BLaER1 treated with 17β-estradiol and CSF1 and Interleukin-3, amounts not matched to agents 10 nM and 100 nM (cell line): ENCODE data around the gene MYOZ3.

Experiments
- H3K27ac ChIP-seq, 11 experiments: shearing (Covaris generic); formaldehyde crosslinking; 2 replicates each; pipeline ENCODE4 v1.8.1; 2022
- H3K27me3 ChIP-seq, 11 experiments: shearing (Covaris generic); formaldehyde crosslinking; 2 replicates each; pipeline ENCODE4 v1.8.1; 2022
- H3K36me3 ChIP-seq, 11 experiments: shearing (Covaris generic); formaldehyde crosslinking; 2 replicates each; pipeline ENCODE4 v1.8.1; 2022
- H3K4me1 ChIP-seq, 10 experiments: shearing (Covaris generic); formaldehyde crosslinking; 2 replicates each; pipeline ENCODE4 v1.8.1; 2022
- H3K4me2 ChIP-seq, 11 experiments: shearing (Covaris generic); formaldehyde crosslinking; 2 replicates each; pipeline ENCODE4 v1.8.1; 2022
- H3K4me3 ChIP-seq, 10 experiments: shearing (Covaris generic); formaldehyde crosslinking; 2 replicates each; pipeline ENCODE4 v1.8.1; 2022
- H3K9ac ChIP-seq, 11 experiments: shearing (Covaris generic); formaldehyde crosslinking; 2 replicates each; pipeline ENCODE4 v1.8.1; 2022
- H3K9me3 ChIP-seq, 11 experiments: shearing (Covaris generic); formaldehyde crosslinking; replicated peaks in 1 of 11; 2 replicates each; pipeline ENCODE4 v1.8.1; 2022
- H4K20me1 ChIP-seq, 11 experiments: shearing (Covaris generic); formaldehyde crosslinking; 2 replicates each; pipeline ENCODE4 v1.8.1; 2022
- Cebpa-rat ChIP-seq, 11 experiments: shearing (Covaris generic); IDR thresholded peaks; 2 replicates each; pipeline ENCODE4 v1.8.1; 2022

The MYOZ3 gene

GRCh38 chr5:150662731-150663516, 1.9 kb downstream of the MYOZ3 start:
- H3K4me1 ChIP-seq: peaks cover 0 to 5% (median 0%) of the 10 kb centered on the region in 10 experiments; a peak in 2 of 20 replicates
- H3K27me3 ChIP-seq: no peaks in the 10 kb centered on the region
- no peak overlapping the region for H3K9ac ChIP-seq
- H3K36me3 ChIP-seq: no peaks in the 10 kb centered on the region
- H3K27ac ChIP-seq: no peak overlapping the region
- H3K4me3 ChIP-seq: no peak overlapping the region
- H4K20me1 ChIP-seq: no peaks in the 10 kb centered on the region; a peak in 1 of 22 replicates
- no peak overlapping the region for H3K4me2 ChIP-seq
- no peaks in the 10 kb centered on the region for H3K9me3 ChIP-seq
- TF ChIP-seq Cebpa-rat (IDR thresholded peaks at IDR 0.05): no peak

DNA sequence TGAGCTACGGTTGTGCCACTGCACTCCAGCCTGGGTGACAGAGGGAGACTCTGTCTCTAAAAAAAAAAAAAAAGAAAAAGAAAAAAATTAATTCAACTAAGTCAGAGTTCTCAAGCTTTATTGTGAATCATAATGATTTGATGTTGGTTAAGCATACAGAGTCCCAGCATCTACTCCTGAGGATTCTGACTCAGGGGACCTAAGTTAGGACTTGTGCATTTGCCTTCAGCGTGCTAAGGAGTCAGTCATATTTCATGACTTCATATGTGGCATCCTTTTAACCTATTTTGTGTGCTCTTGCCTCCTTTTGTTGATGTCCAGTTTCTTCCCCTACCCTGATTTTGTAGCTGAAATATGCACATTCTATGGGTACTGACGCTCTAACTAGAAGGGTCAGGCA, 2.9 kb downstream of the MYOZ3 start:
- no peak overlapping the region for H3K4me2 ChIP-seq
- no peaks in the 10 kb centered on the region for H3K27me3 ChIP-seq
- H4K20me1 ChIP-seq: no peaks in the 10 kb centered on the region; a peak in 1 of 22 replicates
- no peaks in the 10 kb centered on the region for H3K36me3 ChIP-seq
- no peaks in the 10 kb centered on the region for H3K9me3 ChIP-seq
- peaks cover 0 to 5% (median 0%) of the 10 kb centered on the region in 10 experiments; a peak in 2 of 20 replicates for H3K4me1 ChIP-seq
- H3K4me3 ChIP-seq: no peak overlapping the region
- no peak overlapping the region for H3K27ac ChIP-seq
- no peak overlapping the region for H3K9ac ChIP-seq
- no peak for TF ChIP-seq Cebpa-rat (IDR thresholded peaks at IDR 0.05)

GRCh38 chr5:150665044-150665443, 4.0 kb downstream of the MYOZ3 start:
- no peak overlapping the region for H3K4me3 ChIP-seq
- H3K4me1 ChIP-seq: peaks cover 0 to 5% (median 0%) of the 10 kb centered on the region in 10 experiments; a peak in 2 of 20 replicates
- no peak overlapping the region for H3K27ac ChIP-seq
- no peaks in the 10 kb centered on the region for H3K36me3 ChIP-seq
- peaks cover 0 to 3% (median 2%) of the 10 kb centered on the region in 11 experiments; a peak in 11 of 22 replicates for H3K27me3 ChIP-seq
- no peak overlapping the region for H3K9ac ChIP-seq
- H3K9me3 ChIP-seq: no peaks in the 10 kb centered on the region
- H4K20me1 ChIP-seq: no peaks in the 10 kb centered on the region; a peak in 1 of 22 replicates
- H3K4me2 ChIP-seq: no peak overlapping the region
- no peak for TF ChIP-seq Cebpa-rat (IDR thresholded peaks at IDR 0.05)

GRCh38 chr5:150670275-150670947, 9.4 kb downstream of the MYOZ3 start:
- 0 out of 22 replicates have a peak, but pooled peaks cover 0 to 7% (median 0%) of the 10 kb centered on the region in 11 experiments for H4K20me1 ChIP-seq
- no peak for TF ChIP-seq Cebpa-rat (IDR thresholded peaks at IDR 0.05)
- no peak overlapping the region for H3K9ac ChIP-seq
- H3K4me1 ChIP-seq: peaks cover 17 to 34% (median 23%) of the 10 kb centered on the region in 10 experiments
- H3K4me2 ChIP-seq: no peak overlapping the region
- peaks cover 23 to 35% (median 29%) of the 10 kb centered on the region in 11 experiments for H3K27me3 ChIP-seq
- H3K27ac ChIP-seq: no peak overlapping the region
- no peaks in the 10 kb centered on the region for H3K9me3 ChIP-seq
- no peak overlapping the region for H3K4me3 ChIP-seq
- H3K36me3 ChIP-seq: no peaks in the 10 kb centered on the region

GRCh38 chr5:150670948-150671310, 9.9 kb downstream of the MYOZ3 start:
- no peaks in the 10 kb centered on the region for H3K36me3 ChIP-seq
- H3K4me2 ChIP-seq: peak overlapping the region in 9 of 11 experiments; percentile 95 to 100 (median 99); a peak in 14 of 22 replicates
- no peak overlapping the region for H3K9ac ChIP-seq
- no peaks in the 10 kb centered on the region for H3K9me3 ChIP-seq
- H3K4me3 ChIP-seq: no peak overlapping the region
- 0 out of 22 replicates have a peak, but pooled peaks cover 0 to 7% (median 0%) of the 10 kb centered on the region in 11 experiments for H4K20me1 ChIP-seq
- peaks cover 17 to 34% (median 23%) of the 10 kb centered on the region in 10 experiments for H3K4me1 ChIP-seq
- peaks cover 23 to 35% (median 29%) of the 10 kb centered on the region in 11 experiments for H3K27me3 ChIP-seq
- H3K27ac ChIP-seq: no peak overlapping the region
- no peak for TF ChIP-seq Cebpa-rat (IDR thresholded peaks at IDR 0.05)

DNA sequence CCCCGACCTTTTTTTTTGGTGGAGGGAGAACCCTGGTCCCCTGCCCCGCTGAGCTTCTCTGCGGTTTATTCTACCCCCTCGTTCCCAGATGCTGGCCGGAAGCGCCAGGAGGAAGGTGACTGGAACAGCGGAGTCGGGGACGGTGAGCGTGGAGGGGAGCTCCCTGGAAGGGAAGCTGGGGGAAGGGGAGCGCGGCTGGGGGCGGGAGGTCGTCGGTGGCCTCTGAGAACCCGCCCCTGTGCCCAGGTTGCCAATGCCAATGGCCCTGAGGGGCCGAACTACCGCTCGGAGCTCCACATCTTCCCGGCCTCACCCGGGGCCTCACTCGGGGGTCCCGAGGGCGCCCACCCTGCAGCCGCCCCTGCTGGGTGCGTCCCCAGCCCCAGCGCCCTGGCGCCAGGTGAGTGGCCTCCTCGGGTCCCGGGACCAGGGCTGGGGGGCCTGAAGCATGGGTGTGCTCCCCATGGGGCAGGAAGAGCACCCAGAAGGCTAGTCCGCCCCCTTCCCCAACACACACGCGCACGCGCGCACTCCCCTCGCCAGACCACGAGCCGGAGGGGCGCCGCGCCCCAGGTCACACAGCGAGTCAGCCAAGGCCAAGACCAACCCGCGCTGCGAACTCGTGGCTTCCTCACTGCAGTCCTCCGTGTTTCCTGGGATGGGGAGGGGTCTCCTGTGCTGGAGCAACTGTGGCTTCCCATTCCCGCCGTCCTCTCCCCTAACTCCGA, 10.6 kb downstream of the MYOZ3 start:
- Histone ChIP-seq H3K4me2 (peak overlapping the region; percentile 95 to 100 (median 99)), H4K20me1 (0 out of 22 replicates have a peak, but pooled peaks cover 0 to 7% (median 0%) of the 10 kb centered on the region in 11 experiments), H3K9ac (peak overlapping the region; percentile 56 to 74 (median 71); a peak in 21 of 22 replicates), H3K27ac (peak overlapping the region in 9 of 11 experiments; percentile 27 to 69 (median 59); a peak in 16 of 22 replicates), H3K4me3 (peak overlapping the region; percentile 49 to 73 (median 63)), H3K36me3 (peaks cover 0 to 2% (median 0%) of the 10 kb centered on the region in 11 experiments; a peak in 1 of 22 replicates), H3K4me1 (peaks cover 17 to 34% (median 23%) of the 10 kb centered on the region in 10 experiments), H3K9me3 (no peaks in the 10 kb centered on the region), H3K27me3 (peaks cover 23 to 35% (median 29%) of the 10 kb centered on the region in 11 experiments)
- no peak for TF ChIP-seq Cebpa-rat (IDR thresholded peaks at IDR 0.05)

- Histone ChIP-seq H3K4me2 (peak overlapping the region; percentile 95 to 100 (median 99)), H4K20me1 (0 out of 22 replicates have a peak, but pooled peaks cover 0 to 7% (median 0%) of the 10 kb centered on the region in 11 experiments), H3K36me3 (peaks cover 0 to 5% (median 0%) of the 10 kb centered on the region in 11 experiments; a peak in 1 of 22 replicates), H3K9me3 (no peaks in the 10 kb centered on the region), H3K27me3 (peaks cover 23 to 35% (median 29%) of the 10 kb centered on the region in 11 experiments), H3K4me3 (peak overlapping the region; percentile 49 to 73 (median 63)), H3K4me1 (peaks cover 17 to 31% (median 23%) of the 10 kb centered on the region in 10 experiments), H3K27ac (peak overlapping the region in 8 of 11 experiments; percentile 43 to 69 (median 59); a peak in 13 of 22 replicates), H3K9ac (peak overlapping the region; percentile 56 to 74 (median 71); a peak in 21 of 22 replicates)
- TF ChIP-seq Cebpa-rat (IDR thresholded peaks at IDR 0.05): no peak
Observed at GRCh38 chr5:150672237-150672883, 11.3 kb downstream of the MYOZ3 start.

GRCh38 chr5:150672884-150673275, 11.8 kb downstream of the MYOZ3 start:
- H3K9me3 ChIP-seq: no peaks in the 10 kb centered on the region
- H3K9ac ChIP-seq: peak overlapping the region in 9 of 11 experiments; percentile 56 to 74 (median 72); a peak in 16 of 22 replicates
- 0 out of 22 replicates have a peak, but pooled peaks cover 0 to 7% (median 0%) of the 10 kb centered on the region in 11 experiments for H4K20me1 ChIP-seq
- H3K4me1 ChIP-seq: peaks cover 17 to 31% (median 23%) of the 10 kb centered on the region in 10 experiments
- peak overlapping the region; percentile 49 to 73 (median 63); a peak in 19 of 20 replicates for H3K4me3 ChIP-seq
- peaks cover 23 to 35% (median 29%) of the 10 kb centered on the region in 11 experiments for H3K27me3 ChIP-seq
- TF ChIP-seq Cebpa-rat (IDR thresholded peaks at IDR 0.05): no peak
- no peak overlapping the region for H3K27ac ChIP-seq
- H3K36me3 ChIP-seq: peaks cover 0 to 5% (median 0%) of the 10 kb centered on the region in 11 experiments; a peak in 2 of 22 replicates
- peak overlapping the region; percentile 95 to 100 (median 99) for H3K4me2 ChIP-seq
